K562 (cell line): ENCODE measurements around the gene EPHB4. TPM values are rescaled to one million over a fixed set of nuclear protein-coding genes. Genes with fewer than 3 reads are reported as not detected.

Source experiments
- CBX8 ChIP-seq: fragments of 200-600 bp; sonication (generic); IDR thresholded peaks from 2 replicates; pipeline ENCODE4 v1.6.1; 2012; ENCODE audit warnings: borderline replicate concordance, mixed run types, low read depth, mild to moderate bottlenecking, moderate library complexity, mixed read lengths, low read length, control low read depth, inconsistent platforms; ENCODE audit not compliant: poor library complexity, severe bottlenecking; ENCODE audit errors: extremely low read depth
- CEBPZ ChIP-seq: fragments of 150-350 bp; IDR thresholded peaks from 2 replicates; pipeline ENCODE4 v1.6.1; 2014; ENCODE audit warnings: low read depth, mild to moderate bottlenecking, low read length, borderline replicate concordance
- CHD4 ChIP-seq: fragments of 200-600 bp; sonication (generic); IDR thresholded peaks from 3 replicates; pipeline ENCODE4 v1.6.1; 2012; ENCODE audit warnings: low read depth, mild to moderate bottlenecking, mixed read lengths, low read length, inconsistent platforms; ENCODE audit not compliant: insufficient read depth, insufficient replicate concordance, poor library complexity, severe bottlenecking
- E2F5 ChIP-seq: sonication (generic); formaldehyde crosslinking; IDR thresholded peaks from 2 replicates; pipeline ENCODE4 v1.8.0; 2022; ENCODE audit warnings: mild to moderate bottlenecking, missing genetic modification reagents
- GTF2A2 ChIP-seq: IDR thresholded peaks from 2 replicates; pipeline ENCODE4 v1.6.1; 2016; ENCODE audit warnings: mild to moderate bottlenecking, missing genetic modification characterization, missing compliant biosample characterization
- MAFF ChIP-seq: IDR thresholded peaks from 2 replicates; pipeline ENCODE4 v1.6.1; 2012; ENCODE audit warnings: low read length, improper control_type of control experiment
- MED1 ChIP-seq: sonication (generic); formaldehyde crosslinking; IDR thresholded peaks from 2 replicates; pipeline ENCODE4 v1.8.1; 2023; ENCODE audit warnings: missing genetic modification reagents, borderline replicate concordance
- MNT ChIP-seq, 2 experiments: fragments of 450-650 bp; conservative IDR thresholded peaks; 2 replicates each; pipeline ENCODE4 v1.6.1; 2017; ENCODE audit warnings: mild to moderate bottlenecking in 2 of 2, moderate library complexity in 2 of 2
- NR2C2 ChIP-seq, 2 experiments: fragments of 200-800 bp in 1 of 2; sonication (Bioruptor generic) in 1 of 2; sonication (generic) in 1 of 2; formaldehyde crosslinking in 1 of 2; IDR thresholded peaks; 2 replicates each; pipeline versions ENCODE4 v1.6.1 to v1.8.0; 2016 to 2022; ENCODE audit warnings: mild to moderate bottlenecking in 1 of 2, missing compliant biosample characterization in 1 of 2, missing genetic modification characterization in 1 of 2, missing genetic modification reagents in 1 of 2
- POU5F1 ChIP-seq: fragments of 150-350 bp; IDR thresholded peaks from 2 replicates; pipeline ENCODE4 v1.6.1; 2014; ENCODE audit warnings: borderline replicate concordance, low read length, low read depth, mild to moderate bottlenecking; ENCODE audit not compliant: partially characterized antibody
- PRMT5 ChIP-seq: sonication (generic); formaldehyde crosslinking; IDR thresholded peaks from 2 replicates; pipeline ENCODE4 v1.5.0; 2020; ENCODE audit warnings: missing genetic modification reagents
- RAD51 ChIP-seq: fragments of 450-650 bp; IDR thresholded peaks from 2 replicates; pipeline ENCODE4 v1.7.1; 2016; ENCODE audit warnings: low read depth, mild to moderate bottlenecking, borderline replicate concordance
- XRCC4 ChIP-seq: IDR thresholded peaks from one replicate; pipeline ENCODE4 v1.6.1; 2011; ENCODE audit not compliant: insufficient read depth, insufficient read length; ENCODE audit errors: extremely low read depth
- ZNF146 ChIP-seq: IDR thresholded peaks from one replicate; pipeline ENCODE4 v1.6.1; 2018; ENCODE audit warnings: missing compliant biosample characterization; ENCODE audit not compliant: unreplicated experiment
- polyA plus RNA-seq, 8 experiments: library from polyadenylated mRNA; depleted of rRNA in 4 of 8; stranded (reverse) in 5 of 8; unstranded in 3 of 8; fragments of >200 nt; fragmentation: Nextera tagmentation in 2 of 8; fragmentation: Illumina TruSeq in 1 of 8; extraction: Ambion mirVana in 2 of 8; extraction: Trizol in 1 of 8; gene quantifications; 2 replicates each; pipeline versions ENCODE4 v1.2.1 to v1.2.3, GENCODE V29; 2011 to 2014; ENCODE audit warnings: inconsistent platforms in 1 of 8, missing spikeins in 1 of 8
- total RNA-seq, 7 experiments: library from RNA; depleted of rRNA in 6 of 7; stranded (reverse); fragments of >200 nt in 6 of 7; fragmentation: Illumina TruSeq in 2 of 7; extraction: Trizol in 2 of 7; gene quantifications; 2 replicates each; pipeline versions ENCODE4 v1.2.1 to v1.2.3, GENCODE V29; 2011 to 2021; ENCODE audit warnings: low replicate concordance in 1 of 7

Gene EPHB4
- total and polyA plus RNA-seq, 9 of the 15 experiments (the other 6 are each of a cell fraction or from before 2014, with no cell fraction given): 1.2 to 82.1 (median 37.9) TPM

- TF ChIP-seq E2F5 (0 out of 2 replicates have a peak, but pooled peaks have one; percentile 50), NR2C2 (CRISPR knock-in tag; IDR thresholded peaks at IDR 0.05) (peak; percentile 58; the same call in 1 of the 2 replicates), NR2C2 (tag; IDR thresholded peaks at IDR 0.05) (peak; percentile 68), POU5F1 (peak; percentile 62), GTF2A2 (tag) (no peak), RAD51 (peak; percentile 97), MNT (conservative IDR thresholded peaks at IDR 0.05) (peak; percentile 87 to 91), CHD4 (peak; percentile 29), MAFF (no peak), ZNF146 (CRISPR knock-in tag) (no peak), XRCC4 (no peak), CEBPZ (no peak), MED1 (CRISPR knock-in tag) (no peak), CBX8 (no peak), PRMT5 (CRISPR knock-in tag) (no peak)
These were observed 9.9 kb upstream of the EPHB4 start (continued) for GRCh38 chr7:100837099-100837836.
